ENCODE results near the gene RPTOR.

Gene RPTOR

DNA sequence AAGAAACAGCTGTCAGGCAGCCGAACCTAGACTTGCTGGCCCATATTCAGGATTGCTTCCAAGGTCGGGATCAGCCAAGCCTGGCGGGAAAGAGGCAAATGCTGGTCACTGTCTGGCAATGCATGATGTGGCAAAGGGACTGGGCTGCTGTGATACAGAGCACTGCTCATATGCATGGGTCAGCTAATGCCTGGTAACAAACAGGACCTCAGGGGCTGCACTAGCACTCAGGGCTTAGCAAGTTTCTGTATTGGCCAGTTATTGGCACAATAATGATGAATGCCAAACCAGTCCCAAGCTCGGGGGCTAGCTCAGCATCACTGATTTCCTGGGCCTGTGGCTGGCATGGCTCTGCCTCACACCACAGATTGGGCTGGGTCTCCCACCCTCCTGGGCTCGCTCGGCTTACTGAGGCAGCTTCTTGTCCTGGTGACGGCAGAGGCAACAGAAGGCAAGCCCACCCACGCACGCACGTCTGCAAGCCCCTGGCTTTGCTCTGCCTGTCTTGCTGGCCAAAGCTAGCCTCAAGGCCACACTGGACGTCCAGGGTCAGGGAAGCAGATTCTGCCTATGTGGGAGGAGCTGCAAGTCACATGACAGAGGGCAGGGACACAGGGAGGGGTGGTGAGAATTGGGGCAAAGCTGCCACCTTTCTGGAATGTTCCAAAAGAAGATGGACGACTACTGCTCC is 21.4 kb upstream of the RPTOR start:
- H3K4me3 ChIP-seq (ENCODE audit: control insufficient read depth, low read depth, low read length): no peak overlapping the region
- no peak for DNase-seq (ENCODE audit: low read depth)
- TF ChIP-seq, protein P1, sequence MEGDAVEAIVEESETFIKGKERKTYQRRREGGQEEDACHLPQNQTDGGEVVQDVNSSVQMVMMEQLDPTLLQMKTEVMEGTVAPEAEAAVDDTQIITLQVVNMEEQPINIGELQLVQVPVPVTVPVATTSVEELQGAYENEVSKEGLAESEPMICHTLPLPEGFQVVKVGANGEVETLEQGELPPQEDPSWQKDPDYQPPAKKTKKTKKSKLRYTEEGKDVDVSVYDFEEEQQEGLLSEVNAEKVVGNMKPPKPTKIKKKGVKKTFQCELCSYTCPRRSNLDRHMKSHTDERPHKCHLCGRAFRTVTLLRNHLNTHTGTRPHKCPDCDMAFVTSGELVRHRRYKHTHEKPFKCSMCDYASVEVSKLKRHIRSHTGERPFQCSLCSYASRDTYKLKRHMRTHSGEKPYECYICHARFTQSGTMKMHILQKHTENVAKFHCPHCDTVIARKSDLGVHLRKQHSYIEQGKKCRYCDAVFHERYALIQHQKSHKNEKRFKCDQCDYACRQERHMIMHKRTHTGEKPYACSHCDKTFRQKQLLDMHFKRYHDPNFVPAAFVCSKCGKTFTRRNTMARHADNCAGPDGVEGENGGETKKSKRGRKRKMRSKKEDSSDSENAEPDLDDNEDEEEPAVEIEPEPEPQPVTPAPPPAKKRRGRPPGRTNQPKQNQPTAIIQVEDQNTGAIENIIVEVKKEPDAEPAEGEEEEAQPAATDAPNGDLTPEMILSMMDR (IDR thresholded peaks at IDR 0.05; ENCODE audit: control insufficient read depth, insufficient read depth, low read depth, low read length, missing control alignments): no peak

DNA sequence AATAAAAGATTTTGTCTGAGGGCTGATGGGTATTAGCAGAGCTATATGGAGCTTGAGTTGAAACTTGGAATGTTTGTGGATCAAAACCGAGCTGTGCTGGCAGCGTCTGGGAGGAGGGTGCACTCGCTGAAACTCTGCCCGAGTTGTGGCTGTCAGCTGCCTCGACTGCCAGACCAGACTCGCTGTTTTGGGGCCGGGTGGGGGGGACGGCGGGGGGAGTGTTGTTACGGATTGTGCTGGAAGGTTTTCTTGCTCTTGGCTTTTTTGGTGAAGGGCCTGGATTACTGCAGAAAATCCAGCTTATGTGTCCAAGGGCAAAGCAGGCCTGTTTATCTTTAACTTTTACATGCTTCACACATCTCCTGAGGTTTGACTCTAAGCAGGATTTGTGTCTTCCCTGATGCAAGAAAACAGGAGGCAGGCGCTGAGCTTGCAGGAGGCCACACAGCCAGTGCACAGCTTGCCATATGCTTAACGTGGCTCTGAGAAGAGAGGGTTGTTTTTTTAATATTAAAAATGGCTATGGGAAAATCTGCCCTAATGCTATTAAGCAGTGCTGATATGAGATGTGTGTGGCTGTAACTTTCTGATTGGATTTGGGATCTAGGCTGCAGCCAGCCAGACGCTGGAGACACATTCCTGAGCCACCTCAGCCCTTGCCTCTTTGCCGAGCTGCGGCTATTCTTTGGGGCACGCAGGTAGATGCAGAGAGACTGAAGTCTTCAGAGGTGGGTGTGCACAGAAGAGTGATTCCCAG is 20.5 kb upstream of the RPTOR start:
- TF ChIP-seq, protein P1 (IDR thresholded peaks at IDR 0.05; ENCODE audit: control insufficient read depth, insufficient read depth, low read depth, low read length, missing control alignments): no peak
- DNase-seq (ENCODE audit: low read depth): no peak
- no peak overlapping the region for H3K4me3 ChIP-seq (ENCODE audit: control insufficient read depth, low read depth, low read length)

DNA sequence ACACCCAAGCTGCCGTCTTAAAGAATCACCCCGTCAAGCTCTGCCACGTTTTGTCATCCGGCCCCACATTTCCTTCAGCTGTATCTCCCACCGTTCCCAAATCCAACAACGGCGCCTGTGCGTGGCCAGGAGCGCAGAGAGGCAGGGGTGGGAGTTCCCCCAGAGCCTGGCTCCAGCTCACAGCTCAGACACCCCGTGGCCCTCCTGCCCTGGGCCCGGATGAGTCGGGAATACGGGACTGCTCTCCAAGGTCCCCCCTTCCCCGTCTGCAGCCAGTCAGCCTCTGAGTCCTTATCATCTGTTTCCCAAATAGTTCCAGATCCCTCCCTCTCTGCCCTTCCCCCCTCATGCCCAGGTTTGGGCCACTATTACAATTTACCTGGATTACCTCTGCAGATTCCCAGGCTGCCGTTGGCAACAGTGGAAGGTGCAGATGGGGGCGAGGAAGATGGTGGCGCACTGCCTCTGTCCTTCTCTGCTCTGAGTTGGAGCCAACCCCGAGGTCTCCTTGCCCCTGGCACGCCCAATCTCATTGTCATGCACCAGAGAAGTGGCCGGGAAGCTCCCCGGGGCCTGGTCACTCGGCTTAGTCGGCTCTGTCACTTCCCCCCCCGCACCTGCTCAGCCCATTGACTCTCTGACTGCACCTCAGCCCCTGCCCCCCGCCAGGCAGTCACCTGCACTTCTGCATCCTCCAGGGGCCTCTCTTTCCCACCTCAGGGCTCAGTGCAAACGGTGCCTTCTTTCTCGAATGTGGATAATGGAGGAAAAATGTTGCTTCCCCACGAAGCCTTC is 18.3 kb upstream of the RPTOR start:
- DNase-seq (ENCODE audit: low read depth): no peak
- H3K4me3 ChIP-seq (ENCODE audit: control insufficient read depth, low read depth, low read length): no peak overlapping the region
- TF ChIP-seq, protein P1 (IDR thresholded peaks at IDR 0.05; ENCODE audit: control insufficient read depth, insufficient read depth, low read depth, low read length, missing control alignments): no peak

DNA sequence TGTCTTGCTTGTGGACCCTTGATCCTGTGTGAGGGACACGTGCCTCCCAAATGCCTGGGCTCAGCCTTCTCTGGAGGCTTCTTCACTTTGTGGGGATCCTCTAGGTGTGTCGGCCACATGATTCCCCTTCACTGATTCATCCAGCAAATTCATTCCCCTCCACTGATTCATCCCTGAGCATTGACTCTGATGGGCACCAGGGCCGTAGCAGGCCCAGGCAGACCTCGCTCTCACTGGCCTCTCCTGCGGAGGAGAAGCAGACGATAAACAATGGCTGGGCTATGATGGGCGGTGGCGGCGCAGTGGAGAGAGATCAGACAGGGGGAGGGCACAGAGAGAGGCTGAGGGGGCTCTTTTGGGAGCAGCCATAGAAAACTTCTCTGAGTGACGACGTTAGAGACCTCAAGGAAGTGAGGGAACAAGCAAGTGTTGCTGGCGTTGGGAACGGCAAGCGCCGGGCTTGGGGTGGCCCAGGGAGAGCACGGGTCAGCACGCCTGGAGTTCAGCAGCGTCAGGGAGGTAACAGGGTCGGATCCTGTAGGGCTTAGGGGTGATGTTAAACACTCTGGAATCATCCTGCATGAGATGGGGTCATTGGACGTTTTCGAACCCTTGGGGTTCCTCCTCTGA is 17.5 kb upstream of the RPTOR start:
- TF ChIP-seq, protein P1 (IDR thresholded peaks at IDR 0.05; ENCODE audit: control insufficient read depth, insufficient read depth, low read depth, low read length, missing control alignments): no peak
- DNase-seq (ENCODE audit: low read depth): no peak
- no peak overlapping the region for H3K4me3 ChIP-seq (ENCODE audit: control insufficient read depth, low read depth, low read length)

DNA sequence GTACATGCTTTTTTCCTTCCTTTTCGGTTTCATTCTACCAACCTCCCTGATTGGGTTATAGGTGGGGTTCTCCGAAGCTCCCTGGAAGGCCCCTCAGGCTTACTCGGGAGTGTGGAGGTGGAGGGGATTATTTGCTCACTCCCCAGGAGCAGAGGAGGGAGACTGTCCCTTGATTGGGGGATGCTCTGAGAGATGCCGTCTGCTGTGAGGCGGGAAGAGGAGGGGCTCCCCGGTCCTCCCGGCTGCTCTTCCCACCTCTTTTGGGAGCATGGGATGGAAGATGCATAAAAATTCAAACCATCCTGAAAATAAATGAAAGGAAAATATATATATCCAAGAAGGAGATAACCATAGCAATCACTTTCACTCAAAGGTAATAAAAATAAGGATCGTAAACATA is 16.1 kb upstream of the RPTOR start:
- H3K4me3 ChIP-seq (ENCODE audit: control insufficient read depth, low read depth, low read length): no peak overlapping the region
- TF ChIP-seq, protein P1 (IDR thresholded peaks at IDR 0.05; ENCODE audit: control insufficient read depth, insufficient read depth, low read depth, low read length, missing control alignments): no peak
- DNase-seq (ENCODE audit: low read depth): no peak
